HG03460 (cell line): Measurements from ENCODE around the gene SDR9C7.
"Not testable (repeated sequence)": the region's sequence is repeated elsewhere in the genome, so short reads cannot be mapped to it uniquely, and the experiment has no call there.

Experiments used
- ATAC-seq: cut with Tn5 transposase; IDR thresholded peaks from one replicate; pipeline ENCODE4 v1.9.1; 2021; ENCODE audit not compliant: unreplicated experiment

Gene SDR9C7

DNA sequence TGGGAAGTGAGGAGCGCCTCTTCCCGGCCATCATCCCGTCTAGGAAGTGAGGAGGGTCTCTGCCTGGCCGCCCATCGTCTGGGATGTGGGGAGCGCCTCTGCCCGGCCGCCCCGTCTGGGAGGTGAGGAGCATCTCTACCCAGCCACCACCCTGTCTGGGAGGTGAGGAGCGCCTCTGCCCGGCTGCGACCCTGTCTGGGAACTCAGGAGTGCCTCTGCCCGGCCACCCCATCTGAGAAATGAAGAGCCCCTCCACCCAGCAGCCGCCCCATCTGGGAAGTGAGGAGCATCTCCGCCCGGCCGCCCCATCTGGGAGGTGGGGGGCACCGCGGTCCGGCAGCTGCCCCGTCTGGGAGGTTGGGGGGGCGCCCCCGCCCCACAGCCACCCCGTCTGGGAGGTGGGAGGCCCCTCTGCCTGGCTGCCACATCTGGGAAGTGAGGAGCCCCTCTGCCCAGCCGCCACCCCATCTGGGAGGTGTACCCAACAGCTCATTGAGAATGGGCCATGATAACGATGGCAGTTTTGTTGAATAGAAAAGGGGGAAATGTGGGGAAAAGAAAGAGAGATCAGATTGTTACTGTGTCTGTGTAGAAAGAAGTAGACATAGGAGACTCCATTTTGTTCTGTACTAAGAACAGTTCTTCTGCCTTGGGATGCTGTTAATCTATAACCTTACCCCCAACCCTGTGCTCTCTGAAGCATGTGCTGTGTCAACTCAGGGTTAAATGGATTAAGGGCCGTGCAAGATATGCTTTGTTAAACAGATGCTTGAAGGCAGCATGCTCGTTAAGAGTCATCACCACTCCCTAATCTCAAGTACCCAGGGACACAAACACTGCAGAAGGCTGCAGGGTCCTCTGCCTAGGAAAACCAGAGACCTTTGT lies 54.7 kb downstream of the SDR9C7 start:
- ATAC-seq, result not testable (repeated sequence)

DNA sequence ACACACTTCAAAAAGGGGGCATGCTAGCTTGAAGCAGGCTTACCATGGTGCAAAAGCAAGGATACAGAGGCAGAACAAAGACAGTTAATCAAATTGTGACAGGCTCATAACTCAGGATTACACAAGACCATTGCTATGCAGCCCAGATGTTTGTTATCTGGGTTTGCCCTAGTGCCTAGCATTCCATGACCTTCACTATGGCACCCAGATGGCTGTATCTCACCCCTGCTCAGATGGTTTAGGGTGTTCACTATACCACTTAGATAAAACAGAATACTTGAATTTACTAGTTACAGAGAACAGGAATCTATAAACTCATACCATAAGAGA lies 56.2 kb downstream of the SDR9C7 start:
- ATAC-seq, result no peak

DNA sequence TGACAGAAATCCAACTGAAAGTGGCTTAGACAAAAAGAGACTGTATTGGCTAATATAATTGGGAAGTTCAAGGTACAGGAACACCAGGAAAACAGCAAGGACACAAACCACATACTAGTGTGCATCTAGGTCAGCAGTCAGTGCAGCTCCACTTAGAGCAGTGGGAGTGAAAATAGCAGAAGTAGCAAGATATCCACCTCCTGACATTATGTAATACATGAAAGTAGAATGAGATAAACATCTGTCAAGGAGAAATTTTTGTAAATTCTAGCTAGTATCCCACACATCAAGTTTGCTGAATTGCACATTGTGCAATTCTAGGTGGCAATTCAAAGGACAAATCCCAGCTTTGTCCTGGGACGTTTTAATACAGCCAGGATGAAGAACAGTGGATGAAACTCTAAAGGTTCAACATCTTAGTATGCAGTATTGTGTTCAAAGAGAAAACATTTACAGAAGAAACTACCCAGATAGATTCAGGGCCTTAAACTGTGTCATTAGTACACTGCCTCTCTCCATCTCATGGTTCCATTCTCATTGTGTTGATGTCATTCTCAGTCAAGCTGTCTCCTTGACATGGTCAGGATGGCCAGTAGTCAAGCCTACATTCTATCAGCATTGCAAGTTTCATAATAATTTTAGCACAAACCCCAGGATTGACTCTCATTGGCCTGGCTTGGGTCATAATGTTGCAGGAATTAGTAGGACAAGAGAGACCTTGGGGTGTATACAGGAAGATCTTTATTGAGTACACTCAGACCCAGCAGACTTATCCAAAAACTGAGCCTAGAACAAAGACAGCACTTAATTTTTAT lies 56.8 kb downstream of the SDR9C7 start:
- ATAC-seq, result no peak

DNA sequence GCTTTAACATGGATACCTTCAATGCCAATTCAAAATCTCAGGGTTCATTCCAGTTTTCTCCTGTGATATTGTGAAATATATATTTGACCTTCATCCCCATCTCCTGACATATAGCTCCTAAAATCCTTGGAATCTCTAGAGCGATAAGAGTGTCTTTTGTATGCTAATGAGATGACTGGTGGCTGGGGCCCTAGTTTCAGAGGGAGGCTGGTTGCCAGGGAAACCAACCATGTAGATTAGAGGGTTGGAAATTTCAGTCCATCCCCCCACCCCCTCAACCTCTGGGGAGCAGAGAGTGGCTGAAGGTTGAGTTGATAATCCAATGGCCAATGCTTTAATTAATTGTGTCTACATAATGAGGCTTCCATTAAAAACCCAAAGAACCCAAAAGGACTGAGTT lies 59.4 kb downstream of the SDR9C7 start:
- ATAC-seq, result no peak

DNA sequence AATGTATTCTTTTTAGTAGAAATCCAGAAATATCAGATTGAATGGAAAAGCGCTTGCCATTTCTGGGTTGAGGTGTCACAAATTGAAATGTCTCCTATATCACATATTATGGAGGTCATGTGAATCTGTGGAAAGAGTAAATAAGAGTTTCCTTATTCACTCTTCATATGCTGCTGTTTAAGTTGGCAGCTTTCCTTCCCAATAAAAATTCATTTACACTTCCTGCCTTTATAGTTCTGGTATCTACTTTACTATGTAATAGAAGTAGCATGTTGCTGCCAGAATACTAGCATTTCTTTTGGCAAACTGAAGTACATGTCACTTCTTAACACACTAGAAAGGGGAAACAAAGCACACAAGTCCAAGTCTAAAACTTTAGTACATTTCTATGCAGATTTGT lies 60.8 kb downstream of the SDR9C7 start:
- no peak for ATAC-seq
